H9 (cell line): Measurements from ENCODE around the gene XPC. TPM values are rescaled to one million over a fixed set of nuclear protein-coding genes. Genes with fewer than 3 reads are reported as not detected.

Experiments used
- DNase-seq: peaks from one replicate; pipeline ENCODE4 v3.0.0-alpha.2; 2017
- H2AFZ ChIP-seq: one replicate; pipeline ENCODE4 v1.6.1; 2013; ENCODE audit warnings: mild to moderate bottlenecking, low read length, control low read depth, moderate library complexity
- H2AK5ac ChIP-seq: 2 replicates; pipeline ENCODE4 v1.6.1; 2013; ENCODE audit warnings: low read length, control low read depth, mixed read lengths; ENCODE audit not compliant: insufficient read length
- H2BK120ac ChIP-seq: one replicate; pipeline ENCODE4 v1.6.1; 2013; ENCODE audit warnings: low read depth, mild to moderate bottlenecking, low read length, control low read depth, inconsistent platforms; ENCODE audit not compliant: poor library complexity, severe bottlenecking
- H2BK12ac ChIP-seq: 2 replicates; pipeline ENCODE4 v1.6.1; 2013; ENCODE audit warnings: low read length, control low read depth, mixed read lengths, low read depth; ENCODE audit not compliant: insufficient read length
- H2BK15ac ChIP-seq: 2 replicates; pipeline ENCODE4 v1.6.1; 2013; ENCODE audit warnings: low read depth, low read length, control low read depth
- H2BK20ac ChIP-seq: one replicate; pipeline ENCODE4 v1.6.1; 2013; ENCODE audit warnings: low read depth, mild to moderate bottlenecking, low read length, control low read depth, inconsistent platforms; ENCODE audit not compliant: poor library complexity, severe bottlenecking
- H2BK5ac ChIP-seq: 2 replicates; pipeline ENCODE4 v1.6.1; 2013; ENCODE audit warnings: low read length, control low read depth, mixed read lengths; ENCODE audit not compliant: insufficient read length
- H3K14ac ChIP-seq: 2 replicates; pipeline ENCODE4 v1.6.1; 2013; ENCODE audit warnings: low read length, control low read depth; ENCODE audit not compliant: insufficient read depth
- H3K18ac ChIP-seq: 2 replicates; pipeline ENCODE4 v1.6.1; 2013; ENCODE audit warnings: low read depth, mild to moderate bottlenecking, mixed read lengths, low read length, control low read depth; ENCODE audit not compliant: insufficient read length
- H3K23ac ChIP-seq: 2 replicates; pipeline ENCODE4 v1.6.1; 2013; ENCODE audit warnings: low read length, control low read depth, mixed read lengths, low read depth; ENCODE audit not compliant: insufficient read length
- H3K23me2 ChIP-seq: 2 replicates; pipeline ENCODE4 v1.6.1; 2013; ENCODE audit warnings: low read depth, mild to moderate bottlenecking, mixed read lengths, low read length, control low read depth; ENCODE audit not compliant: insufficient read length, poor library complexity, severe bottlenecking
- H3K27ac ChIP-seq: 2 replicates; pipeline ENCODE4 v1.5.1; 2013; ENCODE audit warnings: low read length, control low read depth, mixed read lengths, low read depth; ENCODE audit not compliant: insufficient read length
- H3K27me3 ChIP-seq: 2 replicates; pipeline ENCODE4 v1.6.1; 2013; ENCODE audit warnings: low read length, control low read depth, inconsistent platforms; ENCODE audit not compliant: insufficient read depth
- H3K4ac ChIP-seq: 2 replicates; pipeline ENCODE4 v1.6.1; 2013; ENCODE audit warnings: low read depth, mild to moderate bottlenecking, control low read depth, inconsistent platforms, low read length, moderate library complexity
- H3K4me1 ChIP-seq: 2 replicates; pipeline ENCODE4 v1.6.1; 2013; ENCODE audit warnings: low read length, control low read depth, inconsistent platforms; ENCODE audit not compliant: insufficient read depth
- H3K4me2 ChIP-seq: 2 replicates; pipeline ENCODE4 v1.6.1; 2013; ENCODE audit warnings: low read length, control low read depth, mixed read lengths; ENCODE audit not compliant: insufficient read length, insufficient read depth
- H3K56ac ChIP-seq: 2 replicates; pipeline ENCODE4 v1.6.1; 2013; ENCODE audit warnings: low read depth, mild to moderate bottlenecking, mixed read lengths, low read length, control low read depth; ENCODE audit not compliant: insufficient read length
- H3K79me1 ChIP-seq: 2 replicates; pipeline ENCODE4 v1.6.1; 2013; ENCODE audit warnings: low read depth, mild to moderate bottlenecking, moderate library complexity, low read length, control low read depth, inconsistent platforms; ENCODE audit not compliant: insufficient read depth, poor library complexity, severe bottlenecking
- H3K79me2 ChIP-seq: 2 replicates; pipeline ENCODE4 v1.6.1; 2013; ENCODE audit warnings: low read length, control low read depth, inconsistent platforms; ENCODE audit not compliant: insufficient read depth
- H3K9ac ChIP-seq: 2 replicates; pipeline ENCODE4 v1.6.1; 2013; ENCODE audit warnings: low read length, control low read depth, mixed read lengths; ENCODE audit not compliant: insufficient read length; ENCODE audit errors: extremely low read depth
- H3K9me3 ChIP-seq: one replicate; pipeline ENCODE4 v1.6.1; 2013; ENCODE audit warnings: low read depth, low read length, inconsistent platforms; ENCODE audit not compliant: control insufficient read depth
- H3T11ph ChIP-seq: one replicate; pipeline ENCODE4 v1.6.1; 2013; ENCODE audit warnings: mild to moderate bottlenecking, low read length, control low read depth, inconsistent platforms
- H4K20me1 ChIP-seq: one replicate; pipeline ENCODE4 v1.6.1; 2013; ENCODE audit not compliant: control insufficient read depth, insufficient read length, insufficient read depth
- H4K5ac ChIP-seq: 2 replicates; pipeline ENCODE4 v1.6.1; 2013; ENCODE audit warnings: low read depth, mild to moderate bottlenecking, mixed read lengths, low read length, control low read depth; ENCODE audit not compliant: insufficient read length
- H4K8ac ChIP-seq: replicated peaks from 2 replicates; pipeline ENCODE4 v1.6.1; 2013; ENCODE audit warnings: low read length, control low read depth, mixed read lengths, low read depth; ENCODE audit not compliant: insufficient read length
- H4K91ac ChIP-seq: 2 replicates; pipeline ENCODE4 v1.6.1; 2013; ENCODE audit warnings: low read depth, mild to moderate bottlenecking, moderate library complexity, mixed read lengths, low read length, control low read depth; ENCODE audit not compliant: insufficient read length
- H3K27ac Mint-ChIP-seq, 3 experiments: 2 replicates in 2 of 3; 3 replicates in 1 of 3; pipeline ENCODE4 v1.8.0; 2020 to 2021; ENCODE audit warnings: mixed read lengths in 3 of 3, mild to moderate bottlenecking in 1 of 3, moderate library complexity in 1 of 3
- H3K27me3 Mint-ChIP-seq: 2 replicates; pipeline ENCODE4 v1.8.0; 2021; ENCODE audit warnings: low read depth, mild to moderate bottlenecking, moderate library complexity, mixed read lengths
- H3K36me3 Mint-ChIP-seq, 3 experiments: 2 replicates in 2 of 3; 3 replicates in 1 of 3; pipeline ENCODE4 v1.8.0; 2020 to 2021; ENCODE audit warnings: low read depth in 3 of 3, mixed read lengths in 3 of 3; ENCODE audit not compliant: insufficient read depth in 1 of 3
- H3K4me1 Mint-ChIP-seq, 2 experiments: 2 replicates each; pipeline ENCODE4 v1.8.0; 2020; ENCODE audit warnings: mixed read lengths in 2 of 2
- H3K4me3 Mint-ChIP-seq, 2 experiments: 2 replicates in 1 of 2; 3 replicates in 1 of 2; pipeline ENCODE4 v1.8.0; 2020 to 2021; ENCODE audit warnings: mild to moderate bottlenecking in 2 of 2, mixed read lengths in 2 of 2, moderate library complexity in 1 of 2
- H3K9me3 Mint-ChIP-seq, 2 experiments: 2 replicates in 1 of 2; 3 replicates in 1 of 2; pipeline ENCODE4 v1.8.0; 2020; ENCODE audit warnings: mild to moderate bottlenecking in 2 of 2, mixed read lengths in 2 of 2, moderate library complexity in 1 of 2
- WGBS: extraction: QIAGEN DNeasy Blood & Tissue Kit; methylation state at CpG from one replicate; pipeline ENCODE4 v1.1.7; 2013; ENCODE audit warnings: missing lambda C conversion rate, low lambda C conversion rate, mixed read lengths; ENCODE audit not compliant: insufficient read length; ENCODE audit errors: extremely low coverage; 5-methylcytosine and 5-hydroxymethylcytosine counted together
- total RNA-seq: library from RNA; stranded (reverse); gene quantifications from 2 replicates; pipeline ENCODE4 v1.2.1, GENCODE V29; 2021
- TF ChIP-seq, protein P1 (sequence below): fragments of 200-600 bp; sonication (generic); conservative IDR thresholded peaks from 3 replicates; pipeline ENCODE4 v1.8.0; 2021; ENCODE audit warnings: antibody characterized with exemption, mild to moderate bottlenecking

Gene XPC
- total RNA-seq, 1 experiment from 2014 or later, result 30.3 TPM

DNA sequence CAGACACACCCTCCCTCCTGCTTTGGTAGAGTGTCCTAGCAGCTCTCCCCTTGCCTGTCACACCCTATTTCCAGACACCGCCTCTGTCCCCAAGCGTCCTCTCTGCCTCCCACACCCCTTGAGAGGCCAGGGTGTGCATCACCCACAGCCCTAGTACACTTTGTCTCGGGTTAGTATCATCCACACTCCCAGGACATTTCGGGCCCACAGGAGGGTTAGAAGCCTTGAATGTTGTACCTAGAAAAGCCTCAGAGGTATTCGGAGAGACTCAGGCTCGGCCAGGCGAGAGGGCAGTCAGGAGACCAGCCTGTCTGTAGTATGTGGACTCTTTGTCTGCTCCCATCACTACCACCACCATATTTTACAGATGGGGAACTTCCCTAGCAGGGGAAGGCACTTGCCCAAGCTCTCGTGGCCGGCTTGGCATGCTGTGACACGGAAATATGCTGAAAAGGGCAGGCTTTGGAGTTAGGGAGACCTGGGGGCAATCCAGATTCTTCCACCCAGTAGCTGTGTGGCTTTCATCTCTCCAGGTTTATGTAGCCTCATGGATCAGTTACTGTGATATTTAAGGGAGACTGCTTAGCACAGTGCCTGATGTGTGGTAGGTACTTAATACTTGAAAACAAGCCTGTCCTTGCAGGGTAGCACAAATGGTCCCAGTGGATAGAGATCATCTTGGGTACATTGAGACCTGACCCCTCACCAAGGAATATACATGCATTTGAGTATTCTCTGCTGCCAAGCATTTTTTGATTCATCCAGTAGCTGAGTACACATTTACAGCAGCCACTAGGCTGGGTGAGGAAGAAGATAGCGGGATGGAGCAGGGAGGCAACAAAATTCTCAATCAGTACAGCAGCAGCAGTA, 52.1 kb downstream of the XPC start:
- peaks cover 29 to 43% (median 38%) of the 10 kb centered on the region in 3 experiments for H3K36me3 Mint-ChIP-seq
- Histone ChIP-seq H4K8ac (no peak overlapping the region), H4K5ac (no peak overlapping the region), H2BK5ac (no peak overlapping the region), H3T11ph (no peak overlapping the region), H2BK15ac (no peak overlapping the region), H3K9ac (peak overlapping the region; percentile 14), H3K4me2 (peak overlapping the region; percentile 76), H4K20me1 (no peaks in the 10 kb centered on the region), H2BK20ac (no peak overlapping the region), H3K4ac (no peak overlapping the region), H3K27me3 (no peaks in the 10 kb centered on the region), H3K14ac (no peak overlapping the region; the same call in 1 of the 2 replicates), H2AFZ (no peak overlapping the region), H4K91ac (no peak overlapping the region), H3K4me1 (no peaks in the 10 kb centered on the region), H3K79me2 (peaks cover 3% of the 10 kb centered on the region; the same call in 1 of the 2 replicates), H2BK120ac (no peak overlapping the region), H3K56ac (no peak overlapping the region), H3K23ac (no peak overlapping the region), H3K27ac (no peak overlapping the region), H3K9me3 (no peaks in the 10 kb centered on the region), H2AK5ac (no peak overlapping the region), H2BK12ac (no peak overlapping the region), H3K79me1 (peaks cover 9% of the 10 kb centered on the region), H3K23me2 (peaks cover 14% of the 10 kb centered on the region), H3K18ac (no peak overlapping the region)
- H3K9me3 Mint-ChIP-seq, result peaks cover 0 to under 1% of the 10 kb centered on the region in 2 experiments; a peak in 3 of 5 replicates
- DNase-seq, result no peak
- peak overlapping the region; percentile 69 to 99 (median 75); a peak in 3 of 7 replicates for H3K27ac Mint-ChIP-seq
- TF ChIP-seq, protein P1, sequence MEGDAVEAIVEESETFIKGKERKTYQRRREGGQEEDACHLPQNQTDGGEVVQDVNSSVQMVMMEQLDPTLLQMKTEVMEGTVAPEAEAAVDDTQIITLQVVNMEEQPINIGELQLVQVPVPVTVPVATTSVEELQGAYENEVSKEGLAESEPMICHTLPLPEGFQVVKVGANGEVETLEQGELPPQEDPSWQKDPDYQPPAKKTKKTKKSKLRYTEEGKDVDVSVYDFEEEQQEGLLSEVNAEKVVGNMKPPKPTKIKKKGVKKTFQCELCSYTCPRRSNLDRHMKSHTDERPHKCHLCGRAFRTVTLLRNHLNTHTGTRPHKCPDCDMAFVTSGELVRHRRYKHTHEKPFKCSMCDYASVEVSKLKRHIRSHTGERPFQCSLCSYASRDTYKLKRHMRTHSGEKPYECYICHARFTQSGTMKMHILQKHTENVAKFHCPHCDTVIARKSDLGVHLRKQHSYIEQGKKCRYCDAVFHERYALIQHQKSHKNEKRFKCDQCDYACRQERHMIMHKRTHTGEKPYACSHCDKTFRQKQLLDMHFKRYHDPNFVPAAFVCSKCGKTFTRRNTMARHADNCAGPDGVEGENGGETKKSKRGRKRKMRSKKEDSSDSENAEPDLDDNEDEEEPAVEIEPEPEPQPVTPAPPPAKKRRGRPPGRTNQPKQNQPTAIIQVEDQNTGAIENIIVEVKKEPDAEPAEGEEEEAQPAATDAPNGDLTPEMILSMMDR, result no peak
- H3K4me3 Mint-ChIP-seq, result peak overlapping the region; percentile 99 to 100
- no peaks in the 10 kb centered on the region for H3K27me3 Mint-ChIP-seq
- no CpG with 5 or more reads among the region's 11 CpGs for WGBS
- peaks cover 34 to 35% of the 10 kb centered on the region in 2 experiments for H3K4me1 Mint-ChIP-seq
